ENCODE data around the gene PARD3.

DNA sequence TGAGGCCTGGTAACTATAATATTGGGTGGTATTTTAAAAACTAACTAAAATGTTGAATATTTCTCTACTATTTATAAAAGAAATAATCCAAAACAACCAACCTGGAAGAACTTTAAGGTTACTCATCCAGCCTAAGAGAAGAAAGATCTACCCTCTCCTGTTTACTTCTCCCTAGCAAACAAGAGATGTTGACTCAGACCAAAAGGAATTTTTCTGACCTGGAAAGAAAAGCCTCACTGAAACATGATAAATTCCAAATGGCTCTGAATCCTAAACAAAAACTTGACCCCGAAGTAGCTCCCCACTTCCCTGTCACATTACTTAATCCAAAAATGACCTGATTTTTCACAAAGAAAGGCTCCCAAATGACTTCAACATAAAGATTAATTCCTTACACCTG is 101.2 kb downstream of the PARD3 start:
- TF ChIP-seq, protein P1, sequence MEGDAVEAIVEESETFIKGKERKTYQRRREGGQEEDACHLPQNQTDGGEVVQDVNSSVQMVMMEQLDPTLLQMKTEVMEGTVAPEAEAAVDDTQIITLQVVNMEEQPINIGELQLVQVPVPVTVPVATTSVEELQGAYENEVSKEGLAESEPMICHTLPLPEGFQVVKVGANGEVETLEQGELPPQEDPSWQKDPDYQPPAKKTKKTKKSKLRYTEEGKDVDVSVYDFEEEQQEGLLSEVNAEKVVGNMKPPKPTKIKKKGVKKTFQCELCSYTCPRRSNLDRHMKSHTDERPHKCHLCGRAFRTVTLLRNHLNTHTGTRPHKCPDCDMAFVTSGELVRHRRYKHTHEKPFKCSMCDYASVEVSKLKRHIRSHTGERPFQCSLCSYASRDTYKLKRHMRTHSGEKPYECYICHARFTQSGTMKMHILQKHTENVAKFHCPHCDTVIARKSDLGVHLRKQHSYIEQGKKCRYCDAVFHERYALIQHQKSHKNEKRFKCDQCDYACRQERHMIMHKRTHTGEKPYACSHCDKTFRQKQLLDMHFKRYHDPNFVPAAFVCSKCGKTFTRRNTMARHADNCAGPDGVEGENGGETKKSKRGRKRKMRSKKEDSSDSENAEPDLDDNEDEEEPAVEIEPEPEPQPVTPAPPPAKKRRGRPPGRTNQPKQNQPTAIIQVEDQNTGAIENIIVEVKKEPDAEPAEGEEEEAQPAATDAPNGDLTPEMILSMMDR (IDR thresholded peaks at IDR 0.05; ENCODE audit: insufficient read depth, low read length, poor library complexity, severe bottlenecking) = no peak
- no peak for TF ChIP-seq EZH2phosphoT487 (conservative IDR thresholded peaks at IDR 0.05; ENCODE audit: low read length)
